Measurements from ENCODE around the gene DGKG.

- no peak for TF ChIP-seq CTCF (IDR thresholded peaks at IDR 0.05; ENCODE audit: low read depth, low read length, missing input control)
- TF ChIP-seq TAF1 (conservative IDR thresholded peaks at IDR 0.05), result no peak
- TF ChIP-seq REST (IDR thresholded peaks at IDR 0.05), result no peak
- no peak for TF ChIP-seq EGR1 (IDR thresholded peaks at IDR 0.05; ENCODE audit: low read depth in 2 of 2)
- TF ChIP-seq ZBTB33 (IDR thresholded peaks at IDR 0.05), result no peak
- TF ChIP-seq RXRA (IDR thresholded peaks at IDR 0.05), result no peak
- no peak for TF ChIP-seq YY1 (IDR thresholded peaks at IDR 0.05)
- TF ChIP-seq SP1 (IDR thresholded peaks at IDR 0.05), result no peak
- no peak for TF ChIP-seq MAX (IDR thresholded peaks at IDR 0.05)
- TF ChIP-seq NR2F2 (IDR thresholded peaks at IDR 0.05), result no peak
- TF ChIP-seq RAD21 (IDR thresholded peaks at IDR 0.05), result no peak
- TF ChIP-seq GABPA (IDR thresholded peaks at IDR 0.05 in 1 of 2, conservative IDR thresholded peaks at IDR 0.05 in 1 of 2), result no peak
These were observed 264.7 kb downstream of the DGKG start for GRCh38 chr3:186097317-186097662.

Data from liver (tissue), 3 donors.